Smooth muscle cell of the coronary artery (primary cell): ENCODE measurements around the gene KIAA1191. TPM values are rescaled to one million over a fixed set of nuclear protein-coding genes. Genes with fewer than 3 reads are reported as not detected.

ENCODE experiments used
- total RNA-seq: library from RNA; depleted of rRNA; stranded (reverse); fragments of >200 nt; gene quantifications from 2 replicates; pipeline ENCODE4 v1.2.3, GENCODE V29; 2014; ENCODE audit warnings: low replicate concordance

The KIAA1191 gene, protein sequence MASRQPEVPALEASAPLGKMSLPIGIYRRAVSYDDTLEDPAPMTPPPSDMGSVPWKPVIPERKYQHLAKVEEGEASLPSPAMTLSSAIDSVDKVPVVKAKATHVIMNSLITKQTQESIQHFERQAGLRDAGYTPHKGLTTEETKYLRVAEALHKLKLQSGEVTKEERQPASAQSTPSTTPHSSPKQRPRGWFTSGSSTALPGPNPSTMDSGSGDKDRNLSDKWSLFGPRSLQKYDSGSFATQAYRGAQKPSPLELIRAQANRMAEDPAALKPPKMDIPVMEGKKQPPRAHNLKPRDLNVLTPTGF
- total RNA-seq, result 52.3 and 69.7 TPM in 2 replicates

DNA sequence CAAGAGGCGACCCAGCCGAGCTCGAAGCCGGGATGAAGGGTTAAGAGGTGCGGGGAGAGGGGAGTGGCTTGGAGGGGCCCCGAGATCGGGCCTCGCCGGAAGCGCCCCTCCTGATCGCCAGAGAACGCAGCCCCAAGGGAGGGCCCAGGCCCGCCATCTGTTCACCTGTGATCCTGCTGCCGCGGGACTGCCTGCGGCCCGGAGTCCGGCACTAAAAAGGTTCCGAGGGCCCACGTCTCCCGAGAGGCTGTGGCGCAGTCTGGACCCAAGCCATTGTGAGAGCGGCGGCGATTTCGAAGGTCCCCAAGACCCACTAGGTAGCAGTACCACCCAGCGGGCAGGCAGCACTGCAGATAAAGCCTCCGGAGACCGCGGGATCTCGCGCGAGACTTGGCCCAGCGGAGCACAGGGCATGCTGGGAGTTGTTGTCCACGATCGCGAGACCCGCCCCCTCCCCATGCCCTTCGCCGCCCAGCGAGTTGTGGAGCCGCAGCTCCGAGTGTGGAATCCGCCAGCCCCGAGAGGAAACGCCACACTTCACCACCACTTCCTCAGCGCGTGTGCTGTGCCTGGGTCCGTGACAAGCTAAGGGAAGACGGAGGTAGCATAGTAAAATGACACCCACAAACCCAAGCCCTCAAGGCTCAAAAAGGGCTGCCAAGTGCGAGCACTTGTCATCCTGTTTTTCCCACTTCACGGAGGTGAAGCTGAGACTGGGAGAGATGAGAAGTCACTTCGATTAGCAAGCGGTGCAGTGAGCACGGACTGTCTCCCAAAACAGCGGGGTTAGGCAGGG lies at the start of gene KIAA1191:
KIAA1191 (minus strand) TSS at position 328 of the 796 bp plus-strand sequence. CDS start 2,256 bp downstream, outside the sequence.

DNA sequence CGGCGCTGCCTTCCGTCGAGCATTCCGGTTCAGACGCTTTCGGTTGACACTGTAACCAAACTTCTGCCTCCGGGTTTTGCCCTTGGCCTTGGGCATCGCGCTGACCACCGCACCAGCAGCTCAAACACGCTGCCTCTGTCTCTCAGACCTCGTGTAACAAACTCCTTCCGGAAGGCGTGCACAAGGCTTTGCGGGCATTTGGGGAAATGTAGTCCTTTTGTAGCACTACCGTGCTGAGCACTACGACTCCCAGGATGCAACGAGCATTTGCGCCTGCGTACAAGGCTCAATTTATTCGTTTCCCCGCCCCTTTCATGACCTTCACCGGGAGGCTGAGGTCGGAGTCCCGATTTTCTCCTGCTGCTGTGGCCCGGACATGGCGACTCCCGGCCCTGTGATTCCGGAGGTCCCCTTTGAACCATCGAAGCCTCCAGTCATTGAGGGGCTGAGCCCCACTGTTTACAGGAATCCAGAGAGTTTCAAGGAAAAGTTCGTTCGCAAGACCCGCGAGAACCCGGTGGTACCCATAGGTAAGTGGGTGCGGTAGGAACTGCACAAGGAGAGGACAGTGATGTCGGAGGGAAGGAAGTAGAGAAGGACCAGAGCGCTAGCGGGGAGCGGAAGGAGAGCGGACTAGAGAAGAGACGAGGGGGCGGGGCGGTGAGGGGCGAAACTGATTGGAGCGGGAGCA lies 27.0 kb upstream of the KIAA1191 start, which contains the start of the genes HIGD2A and NOP16:
HIGD2A (plus strand) TSS at position 308 of the 691 bp plus-strand sequence; CDS start at position 377, 69 bp downstream.
NOP16 (minus strand) TSS at position 155 of the 691 bp plus-strand sequence; CDS start at position 96, 59 bp downstream.

DNA sequence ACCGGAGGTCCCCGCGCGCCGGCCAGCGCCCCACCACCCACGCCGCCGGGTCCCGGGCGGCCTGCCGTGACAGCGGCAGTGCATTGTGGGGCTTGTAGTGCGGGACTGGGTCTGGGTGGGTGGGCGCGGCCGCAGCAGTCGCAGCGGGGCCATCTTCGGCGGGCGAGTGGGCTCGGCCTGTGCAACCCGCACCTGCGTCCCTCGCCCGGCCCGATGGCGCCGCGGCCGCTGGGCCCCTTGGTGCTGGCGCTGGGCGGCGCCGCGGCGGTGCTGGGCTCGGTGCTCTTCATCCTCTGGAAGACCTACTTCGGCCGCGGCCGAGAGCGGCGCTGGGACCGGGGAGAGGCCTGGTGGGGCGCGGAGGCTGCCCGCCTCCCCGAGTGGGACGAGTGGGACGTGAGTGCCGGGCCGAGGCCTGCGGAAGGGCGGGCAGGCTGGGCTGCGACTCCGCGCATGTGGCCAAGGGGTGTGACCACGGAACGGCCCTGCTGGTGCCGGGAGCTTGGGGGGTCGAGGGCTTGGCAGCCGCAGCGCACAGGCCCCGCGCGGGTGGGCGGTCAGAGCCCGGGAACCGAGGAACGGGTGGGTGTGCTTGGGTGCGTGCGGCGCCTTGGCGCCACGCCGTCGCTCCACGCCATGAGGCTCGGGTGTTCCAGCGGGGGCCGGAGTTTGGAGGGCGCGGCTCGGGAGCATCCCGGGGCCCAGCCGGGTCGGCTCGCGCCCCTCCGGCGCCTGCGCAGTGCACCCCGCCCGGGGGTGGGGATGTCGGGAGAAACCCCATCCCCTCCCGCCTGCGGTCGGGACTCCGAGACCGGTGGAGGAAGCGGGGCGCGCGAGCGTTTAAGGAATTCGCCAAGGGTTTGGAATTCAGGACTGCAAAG lies 4.0 kb upstream of the KIAA1191 start, which contains the start of gene ARL10:
ARL10 (plus strand) TSS at position 137 of the 881 bp plus-strand sequence; CDS start at position 214, 77 bp downstream.

Other genes with a start within 250 kb of the KIAA1191 start
- gene SIMC1, start 123.3 kb downstream of the KIAA1191 start, total RNA-seq, result 2.3 and 2.5 TPM in 2 replicates
- 7.3 and 11.9 TPM in 2 replicates for gene ARL10, start 3.7 kb upstream of the KIAA1191 start, total RNA-seq
- gene NOP16, start 26.8 kb upstream of the KIAA1191 start, total RNA-seq, result 11.8 and 22.0 TPM in 2 replicates
- 13.7 and 34.4 TPM in 2 replicates for gene HIGD2A, start 27.0 kb upstream of the KIAA1191 start, total RNA-seq
- 88.0 and 137 TPM in 2 replicates for gene CLTB, start 54.8 kb upstream of the KIAA1191 start, total RNA-seq
- gene FAF2, start 86.6 kb upstream of the KIAA1191 start, total RNA-seq, result 27.1 and 32.0 TPM in 2 replicates
- gene RNF44, start 175.6 kb upstream of the KIAA1191 start, total RNA-seq, result 1.3 and 2.1 TPM in 2 replicates
- 1.1 TPM in 1 of 2 replicates, not detected in the other for gene CDHR2, start 187.6 kb upstream of the KIAA1191 start, total RNA-seq
- gene GPRIN1, start 248.4 kb upstream of the KIAA1191 start, total RNA-seq, result 0.70 and 0.83 TPM in 2 replicates